HG03469 (cell line): ENCODE data around the gene IFITM10.

Experiments
- ATAC-seq: cut with Tn5 transposase; IDR thresholded peaks from one replicate; pipeline ENCODE4 v1.9.1; 2021; ENCODE audit warnings: mild to moderate bottlenecking, moderate library complexity, moderate number of reproducible peaks; ENCODE audit not compliant: unreplicated experiment

The IFITM10 gene

GRCh38 chr11:1727096-1727690, 23.2 kb downstream of the IFITM10 start:
- no peak for ATAC-seq

DNA sequence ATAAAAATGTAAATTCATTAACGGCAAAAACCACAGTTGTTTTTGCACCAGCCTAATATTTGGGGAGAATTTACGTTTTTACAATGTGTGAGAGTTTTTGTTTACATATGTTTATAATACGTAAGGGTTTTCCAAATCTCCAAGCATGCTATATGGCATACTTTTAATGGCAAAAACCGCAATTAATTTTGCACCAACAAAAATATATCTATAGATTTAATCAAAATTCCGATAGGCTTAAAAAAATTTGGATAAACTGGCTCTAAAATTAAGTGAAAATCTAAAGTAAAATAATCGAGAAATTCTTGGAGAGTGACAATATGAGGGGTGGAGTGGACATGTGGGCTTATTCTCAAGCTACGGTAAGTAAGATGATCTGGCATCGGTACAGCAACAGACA, 30.6 kb downstream of the IFITM10 start:
- no peak for ATAC-seq

- ATAC-seq = no peak
These were observed 32.1 kb downstream of the IFITM10 start for GRCh38 chr11:1718326-1718725.

DNA sequence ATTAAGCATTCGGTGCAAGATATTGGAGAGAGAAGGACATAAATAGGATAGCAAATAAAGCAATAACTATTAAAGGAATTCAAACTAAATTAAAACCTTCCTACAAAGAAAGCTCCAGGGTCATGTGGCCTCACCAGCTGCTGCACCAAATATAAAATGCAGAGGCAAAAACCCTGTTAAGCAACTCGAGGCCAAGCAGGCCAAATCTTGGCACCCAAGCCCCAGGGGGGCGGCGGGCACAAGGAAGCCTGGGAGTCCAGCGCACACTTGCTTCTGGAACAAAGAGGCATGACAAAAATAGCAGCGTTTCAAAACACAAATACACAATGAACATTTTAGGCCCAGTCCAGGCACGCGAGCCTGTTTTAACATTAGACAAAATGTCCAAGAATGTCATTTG, 32.6 kb downstream of the IFITM10 start:
- ATAC-seq = no peak

GRCh38 chr11:1714908-1715885, 35.2 kb downstream of the IFITM10 start:
- ATAC-seq = no peak

- ATAC-seq = no peak
These were observed 41.7 kb downstream of the IFITM10 start for GRCh38 chr11:1708716-1709115.

DNA sequence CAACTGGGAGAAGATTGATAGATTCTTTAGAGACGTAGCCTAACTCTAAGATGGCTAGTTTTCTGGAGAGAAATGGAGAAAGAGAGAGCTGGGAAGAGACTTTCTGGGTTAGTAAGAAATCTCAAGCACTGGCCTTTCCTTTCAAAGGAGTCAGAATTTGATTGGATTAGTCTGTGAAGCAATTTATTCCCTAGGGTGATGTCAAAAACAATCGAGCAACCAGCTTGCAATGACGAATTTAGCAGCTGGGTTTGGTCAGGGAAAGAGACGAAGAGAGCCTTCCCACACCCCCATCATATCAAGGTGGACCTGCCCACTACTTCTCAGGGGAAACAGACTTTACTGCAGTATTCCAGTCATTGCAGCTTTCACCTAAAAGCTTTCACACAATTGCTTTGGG, 42.6 kb downstream of the IFITM10 start:
- no peak for ATAC-seq

- ATAC-seq = no peak
These were observed 43.6 kb downstream of the IFITM10 start for GRCh38 chr11:1706634-1707400.

DNA sequence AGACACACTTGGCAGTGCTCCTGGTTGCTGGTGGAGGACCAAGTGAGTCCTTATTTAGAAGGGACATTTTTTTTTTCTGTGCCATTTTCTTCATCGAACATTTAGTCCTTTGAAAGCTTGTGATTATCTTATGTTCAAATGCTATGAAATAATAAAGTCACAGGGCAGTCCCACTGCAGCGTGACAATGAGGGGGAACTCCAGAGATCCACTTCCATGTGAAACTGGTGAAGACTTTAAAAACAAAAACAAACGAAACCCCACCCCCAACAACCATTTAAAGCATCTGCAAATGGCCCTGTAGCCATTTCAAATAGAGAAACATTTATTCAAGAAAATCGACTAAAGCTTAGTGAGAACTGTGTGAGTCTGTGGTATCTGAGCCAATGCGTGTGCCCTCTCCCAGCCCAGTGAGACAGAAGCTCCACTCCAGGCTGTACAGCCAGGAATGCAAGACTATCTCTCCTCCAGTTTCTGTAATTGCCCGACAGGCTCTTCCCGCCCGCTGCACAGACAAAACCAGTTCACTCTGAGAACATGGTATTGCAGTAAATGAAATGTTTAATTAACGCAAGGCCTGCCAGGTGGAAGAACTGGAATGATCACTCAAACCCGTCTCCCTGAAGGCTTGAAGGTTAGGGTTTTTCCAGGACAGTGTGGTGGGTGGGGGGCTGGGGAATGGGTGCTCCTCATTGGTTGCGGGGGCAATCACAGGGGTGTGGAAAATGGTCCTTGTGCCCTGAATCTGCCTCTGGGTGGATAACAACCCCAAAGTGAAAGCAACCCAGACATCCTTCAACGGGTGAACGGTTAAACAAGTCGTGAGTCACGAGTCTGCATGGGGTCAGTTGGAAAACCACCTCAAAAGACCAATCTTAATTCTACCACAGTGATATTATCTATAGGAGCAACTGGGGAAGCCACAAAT, 45.0 kb downstream of the IFITM10 start:
- no peak for ATAC-seq

DNA sequence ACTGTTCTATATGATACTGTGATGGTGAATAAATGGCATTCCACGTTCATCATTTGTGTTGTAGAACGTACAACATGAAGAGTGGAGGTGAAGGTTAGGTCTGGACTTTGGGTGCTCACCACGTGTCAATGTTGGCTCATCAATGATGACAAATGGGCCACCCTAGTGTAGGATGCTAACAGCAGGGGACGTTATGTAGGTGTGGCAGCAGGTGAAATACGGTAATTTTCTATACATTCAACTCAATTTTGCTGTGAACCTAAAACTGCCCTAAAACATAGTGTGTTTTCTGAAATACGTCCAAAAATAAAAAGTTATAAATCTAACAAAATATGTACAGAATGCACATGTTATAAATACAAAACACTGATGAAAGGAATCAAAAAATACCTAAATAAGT, 47.2 kb downstream of the IFITM10 start:
- ATAC-seq = no peak

- no peak for ATAC-seq
These were observed 47.9 kb downstream of the IFITM10 start for GRCh38 chr11:1702506-1702905.

GRCh38 chr11:1701091-1701807, 49.1 kb downstream of the IFITM10 start:
- ATAC-seq = no peak

DNA sequence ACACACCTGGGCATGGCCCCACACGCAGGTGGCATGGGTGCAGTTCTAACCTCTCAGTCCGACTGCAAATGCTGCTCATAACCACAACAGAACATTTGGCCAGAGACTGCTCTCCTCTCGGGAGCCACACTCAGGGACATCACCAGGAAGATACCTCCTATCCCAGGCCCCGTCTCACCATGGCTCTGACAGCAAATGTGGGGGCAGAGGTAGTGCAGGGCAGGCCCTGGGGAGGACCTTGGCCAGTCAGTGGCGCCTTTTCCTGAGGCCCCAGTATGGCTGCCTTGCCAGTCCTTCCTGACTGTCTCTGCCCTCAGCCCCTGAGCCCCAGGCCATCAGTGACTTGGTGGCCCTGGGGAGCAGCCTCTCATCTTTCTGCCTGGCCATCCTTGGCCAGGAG, 50.6 kb downstream of the IFITM10 start:
- ATAC-seq = no peak

DNA sequence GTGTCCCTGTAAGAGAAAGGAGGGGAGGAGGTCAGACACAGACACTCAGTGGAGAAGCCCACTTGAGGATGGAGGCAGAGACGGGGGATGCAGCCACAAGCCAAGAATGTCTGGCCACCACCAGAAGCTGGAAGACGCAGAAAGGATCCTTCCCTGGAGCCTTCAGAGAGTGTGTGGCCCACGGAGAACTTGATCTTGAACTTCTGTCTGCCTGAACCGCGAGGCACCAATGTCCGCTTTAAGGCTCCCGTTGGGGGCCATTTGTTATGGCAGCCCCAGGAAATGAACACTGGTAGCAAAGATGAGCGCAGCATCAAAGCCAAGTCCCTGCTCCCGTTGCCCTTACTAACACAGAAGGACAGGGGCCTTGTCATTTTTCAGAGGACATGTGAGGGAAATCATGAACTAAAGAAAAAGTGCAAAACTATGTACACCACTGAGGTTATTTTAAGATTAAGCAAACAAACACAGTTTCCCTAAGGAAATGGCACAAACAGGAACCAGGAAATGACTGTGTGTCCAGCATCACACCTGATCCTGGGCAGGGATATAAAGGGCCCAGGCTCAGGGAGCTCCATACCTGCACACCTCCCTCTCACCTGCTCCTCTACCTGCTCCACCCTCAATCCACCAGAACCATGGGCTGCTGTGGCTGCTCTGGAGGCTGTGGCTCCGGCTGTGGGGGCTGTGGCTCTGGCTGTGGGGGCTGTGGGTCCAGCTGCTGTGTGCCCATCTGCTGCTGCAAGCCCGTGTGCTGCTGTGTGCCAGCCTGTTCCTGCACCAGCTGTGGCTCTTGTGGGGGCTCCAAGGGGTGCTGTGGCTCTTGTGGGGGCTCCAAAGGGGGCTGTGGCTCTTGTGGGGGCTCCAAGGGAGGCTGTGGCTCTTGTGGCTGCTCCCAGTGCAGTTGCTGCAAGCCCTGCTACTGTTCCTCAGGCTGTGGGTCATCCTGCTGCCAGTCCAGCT, 53.5 kb downstream of the IFITM10 start, which contains the start of gene KRTAP5-6:
KRTAP5-6 (plus strand) TSS at position 588 of the 963 bp plus-strand sequence; CDS start at position 639, 51 bp downstream.
- ATAC-seq = no peak

- ATAC-seq = no peak
These were observed 54.8 kb downstream of the IFITM10 start for GRCh38 chr11:1695548-1696108.

DNA sequence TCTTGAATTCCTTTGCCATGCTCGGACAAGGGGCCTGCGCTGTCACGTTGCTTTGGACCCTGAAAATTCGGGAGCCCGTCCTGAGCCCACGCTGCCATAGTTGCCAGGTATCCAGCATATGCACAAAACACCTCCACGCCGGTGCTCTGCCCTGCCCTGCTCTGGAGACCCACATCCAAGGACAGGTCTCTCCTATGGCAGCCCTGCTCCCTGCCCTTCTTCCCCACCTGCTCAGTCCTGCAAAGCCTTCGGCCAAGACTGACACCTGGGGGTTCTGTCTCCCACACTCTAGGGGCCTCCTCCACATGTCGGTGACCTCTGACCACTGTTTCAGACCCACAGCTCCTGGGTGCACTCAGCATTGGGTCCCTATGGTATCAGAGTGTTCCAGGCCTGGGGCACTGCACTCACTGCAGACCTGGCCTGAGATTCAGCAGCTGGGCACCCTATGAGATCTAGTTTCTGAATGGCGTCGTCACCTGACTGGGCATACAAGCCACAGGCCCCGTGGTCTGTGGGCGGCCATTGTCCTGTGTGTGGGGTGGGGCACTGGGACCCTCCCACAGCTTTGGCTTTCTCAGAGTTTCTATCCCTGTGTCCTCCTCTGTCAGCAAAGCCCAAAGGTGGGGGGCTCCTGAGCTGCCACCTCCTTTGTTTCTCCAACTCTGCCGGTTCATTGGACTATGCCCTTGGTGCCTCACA, 55.4 kb downstream of the IFITM10 start:
- ATAC-seq = no peak

DNA sequence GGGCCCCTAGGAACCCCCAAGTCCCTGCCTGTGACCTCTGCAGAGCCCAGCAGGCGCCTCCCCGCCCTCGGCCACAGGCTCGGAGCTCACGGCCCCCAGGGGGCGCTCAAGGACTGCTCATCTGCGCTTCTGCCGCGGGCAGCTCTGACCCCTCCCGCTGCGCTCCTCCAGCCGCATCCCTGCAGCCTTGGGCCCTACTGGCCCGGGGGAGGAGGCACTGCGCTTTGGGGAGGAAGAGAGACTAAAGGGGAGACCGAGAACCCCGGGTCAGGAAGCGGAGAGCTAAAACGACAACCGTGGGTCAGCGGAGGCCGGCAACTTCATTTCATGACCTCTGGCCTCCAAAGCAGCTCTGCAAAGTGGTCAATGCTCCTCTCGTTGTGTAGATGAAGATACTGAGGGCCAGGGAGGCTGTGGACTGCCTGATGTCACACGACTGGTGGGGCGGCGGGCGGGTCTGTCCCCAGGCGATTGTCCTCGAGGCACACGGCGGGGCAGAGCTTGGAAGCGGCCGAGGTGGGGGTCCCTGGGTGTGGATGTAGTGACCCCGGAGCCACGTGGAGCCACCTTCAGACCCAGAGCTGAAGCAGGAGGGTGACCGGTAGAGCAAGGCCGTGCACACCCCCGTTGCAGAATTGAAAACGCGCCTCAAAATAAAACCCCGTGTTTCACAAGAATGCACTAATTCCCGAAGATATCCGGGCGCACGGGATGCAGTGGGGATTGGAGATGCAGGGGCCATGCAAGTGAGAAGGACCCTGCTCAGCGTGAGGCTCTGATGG, 56.1 kb downstream of the IFITM10 start:
- ATAC-seq = no peak
